Activated CD4-positive, alpha-beta T cell treated with anti-CD3 and anti-CD28 coated beads for 36 hours (primary cell): ENCODE data around the gene CISH. TPM values are rescaled to one million over a fixed set of nuclear protein-coding genes. Genes with fewer than 3 reads are reported as not detected.

Experiments used
- ATAC-seq: fragments of 200-7000 bp; cut with Tn5 transposase; one replicate; pipeline ENCODE4 v1.10.0; 2021; ENCODE audit warnings: mild to moderate bottlenecking, moderate library complexity
- CTCF ChIA-PET: fragments of 350-600 bp; sonication (Branson Sonifier 250); formaldehyde crosslinking; loops from one replicate; lab custom pipeline; 2021; ENCODE audit warnings: antibody characterized with exemption; lab: Charles Lee
- POLR2A ChIA-PET: fragments of 350-600 bp; sonication (Branson Sonifier 250); formaldehyde crosslinking; loops from one replicate; lab custom pipeline; 2021; ENCODE audit warnings: antibody characterized with exemption, inconsistent platforms; lab: Charles Lee
- DNase-seq: peaks from one replicate; pipeline ENCODE4 v3.0.0-alpha.2; 2020
- H3K27ac Mint-ChIP-seq: one replicate; pipeline ENCODE4 v1.8.0; 2021; ENCODE audit warnings: mixed read lengths
- H3K27me3 Mint-ChIP-seq: one replicate; pipeline ENCODE4 v1.8.0; 2021; ENCODE audit warnings: mixed read lengths
- H3K36me3 Mint-ChIP-seq: one replicate; pipeline ENCODE4 v1.8.0; 2021; ENCODE audit warnings: low read depth, mixed read lengths
- H3K4me1 Mint-ChIP-seq: one replicate; pipeline ENCODE4 v1.8.0; 2021; ENCODE audit warnings: mixed read lengths
- H3K4me3 Mint-ChIP-seq: one replicate; pipeline ENCODE4 v1.8.0; 2021; ENCODE audit warnings: mild to moderate bottlenecking, moderate library complexity, mixed read lengths
- H3K9me3 Mint-ChIP-seq: one replicate; pipeline ENCODE4 v1.8.0; 2021; ENCODE audit warnings: low read depth, mixed read lengths
- intact Hi-C, 2 experiments: fragments of 100-400 bp; cut with DNase I in 1 of 2; cut with micrococcal nuclease in 1 of 2; formaldehyde crosslinking; loops; one replicate each; pipeline versions ENCODE4 v1.14.2 to v1.15.1; 2022 to 2024; cut with DNase I, micrococcal nuclease
- total RNA-seq, 2 experiments: library from RNA; stranded (reverse); gene quantifications; one replicate each; pipeline ENCODE4 v1.2.3, GENCODE V29; 2021

Gene CISH
- total RNA-seq, 2 experiments from 2014 or later: 265 to 269 TPM

DNA sequence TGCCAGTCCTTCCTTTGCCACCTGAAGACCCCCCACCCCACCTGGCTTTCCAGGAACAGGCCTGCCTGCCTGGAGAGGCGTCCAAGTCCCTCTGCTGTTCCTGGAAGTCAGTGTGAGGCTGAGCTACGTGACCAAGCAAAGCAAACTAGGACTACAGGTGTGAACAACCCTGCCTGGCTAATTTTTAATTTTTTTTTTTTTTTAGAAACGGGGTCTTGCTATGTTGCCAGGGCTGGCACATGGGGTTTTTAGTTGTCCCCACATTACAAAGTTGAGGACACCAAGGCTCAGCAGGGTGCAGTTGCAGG is 24.9 kb downstream of the CISH start:
- DNase-seq (no peak), ATAC-seq (no peak)
- ChIA-PET CTCF (interaction anchor here (0.6 to 10.4 kb wide), 4 partner anchors 15 to 33 kb away, joined by 3 to 339 read pairs (median 95); partner anchors contain the start of genes C3orf18, CISH, HEMK1 and MAPKAPK3), POLR2A (interaction anchor here (0.9 to 9.2 kb wide), 6 partner anchors 13 to 29 kb away, joined by 4 to 585 read pairs (median 116); partner anchors contain the start of genes C3orf18, CISH and HEMK1)
- Mint-ChIP-seq H3K4me1 (peaks cover 88% of the 10 kb centered on the region), H3K27ac (peak overlapping the region; percentile 100), H3K36me3 (peaks cover 61% of the 10 kb centered on the region), H3K9me3 (no peaks in the 10 kb centered on the region), H3K4me3 (no peak overlapping the region), H3K27me3 (no peaks in the 10 kb centered on the region)
- intact Hi-C loops: no loop called here

DNA sequence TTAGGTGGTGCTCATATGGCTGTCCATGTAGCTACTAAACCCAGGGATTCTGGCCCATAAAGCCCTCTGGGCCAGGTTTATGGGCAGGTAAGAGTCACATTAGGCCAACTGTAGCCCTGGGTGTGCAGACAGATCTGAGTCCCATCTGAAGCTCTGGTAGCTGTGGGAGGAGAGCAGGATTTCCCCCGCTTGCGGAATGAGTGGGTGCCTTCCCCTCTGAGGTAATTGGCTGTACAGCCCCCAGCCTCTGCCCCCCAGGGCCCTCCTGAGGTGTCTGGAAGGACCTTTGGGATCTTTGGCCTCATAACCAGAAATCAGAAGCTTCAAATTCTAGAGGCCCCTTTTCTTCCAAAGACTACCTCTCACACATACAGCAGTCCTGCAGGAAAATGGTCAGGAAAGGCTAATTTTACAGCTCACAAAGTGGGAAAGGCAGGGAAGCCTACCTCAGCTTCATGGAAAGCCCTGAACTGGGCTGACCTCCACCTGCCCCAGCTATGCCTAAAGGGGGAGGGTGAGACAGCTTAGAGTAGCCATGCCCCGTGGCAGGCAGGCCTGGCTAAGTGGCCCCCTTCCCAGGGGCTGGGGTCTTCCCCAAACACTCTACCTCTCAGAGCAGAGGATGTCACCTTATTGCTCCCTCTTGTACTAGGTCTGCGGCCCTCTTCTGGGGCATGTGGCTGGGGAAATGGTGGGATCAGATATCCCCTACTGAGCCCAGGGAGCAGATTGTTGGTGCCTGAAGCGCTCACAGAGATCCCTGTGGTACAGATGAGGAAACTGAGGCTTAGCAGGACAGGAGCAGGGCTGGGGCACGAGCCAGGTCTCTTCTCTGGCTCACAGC is 25.4 kb downstream of the CISH start:
- no peaks in the 10 kb centered on the region for H3K27me3 Mint-ChIP-seq
- peak; percentile 7 for ATAC-seq
- peaks cover 66% of the 10 kb centered on the region for H3K36me3 Mint-ChIP-seq
- POLR2A ChIA-PET: interaction anchor here (0.6 to 9.2 kb wide), 7 partner anchors 12 to 235 kb away, joined by 3 to 585 read pairs (median 5); partner anchors contain the start of genes C3orf18, CISH and HEMK1
- peak overlapping the region; percentile 100 for H3K27ac Mint-ChIP-seq
- intact Hi-C loops: no loop called here
- CTCF ChIA-PET: interaction anchor here (1.2 to 10.4 kb wide), 5 partner anchors 15 to 67 kb away, joined by 3 to 339 read pairs (median 5); partner anchors contain the start of genes C3orf18, CISH, HEMK1 and MAPKAPK3
- H3K4me1 Mint-ChIP-seq: peaks cover 82% of the 10 kb centered on the region
- peak; percentile 81 for DNase-seq
- no peaks in the 10 kb centered on the region for H3K9me3 Mint-ChIP-seq
- H3K4me3 Mint-ChIP-seq: peak overlapping the region; percentile 10

DNA sequence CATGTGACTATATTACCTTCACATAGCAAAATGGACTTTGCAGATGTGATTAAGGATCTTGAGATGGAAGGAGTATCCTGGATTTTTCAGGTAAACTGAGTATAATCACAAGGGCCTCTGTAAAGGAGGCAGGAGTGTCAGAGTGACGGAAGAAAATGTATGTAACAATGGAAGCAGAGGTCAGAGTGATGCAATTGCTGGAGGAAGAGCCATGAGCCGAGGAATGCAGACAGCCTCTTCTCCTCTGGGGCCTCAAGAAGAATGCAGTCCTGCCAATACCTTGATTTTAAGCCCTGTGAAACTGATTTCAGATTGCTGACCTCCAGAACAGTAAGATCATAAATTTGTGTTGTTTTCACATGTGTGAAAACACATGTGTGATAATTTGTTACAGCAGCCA is 27.2 kb downstream of the CISH start:
- Mint-ChIP-seq H3K36me3 (peaks cover 78% of the 10 kb centered on the region), H3K4me3 (no peak overlapping the region)

DNA sequence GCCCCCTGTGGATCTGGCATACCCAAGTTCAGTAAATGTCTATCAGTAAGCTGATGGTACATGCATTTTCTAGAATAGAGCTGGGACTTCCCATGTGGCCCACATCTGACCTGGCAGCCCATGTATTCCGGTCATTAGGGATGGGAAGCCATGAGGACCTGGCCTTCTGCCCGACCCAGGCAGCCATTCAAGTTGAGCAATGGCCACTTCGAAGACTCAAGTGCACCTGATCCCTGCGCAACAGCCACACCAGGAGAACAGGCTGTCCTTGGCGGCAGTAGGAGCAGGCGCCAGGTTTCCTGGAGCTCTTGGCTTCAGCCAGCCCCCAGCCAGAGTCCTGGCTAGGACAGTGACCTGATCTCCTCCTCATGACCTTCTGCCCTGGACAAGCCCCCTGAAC is 27.7 kb downstream of the CISH start:
- ATAC-seq: no peak
- Mint-ChIP-seq H3K9me3 (no peaks in the 10 kb centered on the region), H3K4me1 (peaks cover 65% of the 10 kb centered on the region), H3K27me3 (no peaks in the 10 kb centered on the region), H3K27ac (peak overlapping the region; percentile 100), H3K4me3 (no peak overlapping the region), H3K36me3 (peaks cover 80% of the 10 kb centered on the region)
- intact Hi-C loops: no loop called here
- DNase-seq: no peak
- POLR2A ChIA-PET: interaction anchor here (0.9 to 1.5 kb wide), 2 partner anchors 17 kb away, joined by 3 to 7 read pairs; partner anchors contain the start of gene C3orf18
- CTCF ChIA-PET: interaction anchor here (0.6 to 19.8 kb wide), 2 partner anchors 25 to 720 kb away, joined by 4 to 647 read pairs; partner anchors contain the start of genes CISH and MAPKAPK3

More for the DNA sequence above, 27.2 kb downstream of the CISH start:
- DNase-seq (no peak), ATAC-seq (no peak)
- H3K27me3 Mint-ChIP-seq: no peaks in the 10 kb centered on the region
- H3K4me1 Mint-ChIP-seq: peaks cover 68% of the 10 kb centered on the region
- no peaks in the 10 kb centered on the region for H3K9me3 Mint-ChIP-seq
- ChIA-PET CTCF (interaction anchor here (19.8 kb wide), 1 partner anchor 25 kb away, joined by 647 read pairs; the partner anchor contains the start of genes CISH and MAPKAPK3), POLR2A (interaction anchor here (1.5 kb wide), 1 partner anchor 17 kb away, joined by 7 read pairs; no protein-coding TSS in a partner anchor)
- intact Hi-C loops: no loop called here
- peak overlapping the region; percentile 100 for H3K27ac Mint-ChIP-seq

DNA sequence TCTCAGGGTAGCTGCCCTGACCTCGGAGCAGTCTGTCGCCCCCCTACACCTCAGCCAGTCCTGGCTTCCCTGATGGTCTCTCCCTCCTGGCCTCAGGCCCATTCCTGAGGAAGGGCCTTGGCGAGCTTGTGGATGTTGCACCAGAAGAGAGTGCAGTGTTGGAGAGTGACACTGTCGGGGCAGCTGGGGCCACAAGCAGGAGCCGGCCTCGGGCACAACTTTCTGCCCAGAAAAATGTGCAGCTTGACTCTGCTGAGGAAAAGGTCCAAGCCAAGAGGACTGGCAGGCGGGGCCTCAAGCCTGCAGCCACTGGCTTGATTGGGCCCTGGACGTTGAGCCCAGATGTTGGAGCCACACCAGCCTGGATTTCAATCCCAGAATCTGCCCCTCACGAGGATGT is 29.5 kb downstream of the CISH start:
- H3K4me3 Mint-ChIP-seq: no peak overlapping the region
- ChIA-PET POLR2A (interaction anchor here (1.3 to 1.4 kb wide), 2 partner anchors 15 to 28 kb away, joined by 3 to 4 read pairs; partner anchors contain the start of gene C3orf18), CTCF (interaction anchor here (0.5 to 19.8 kb wide), 4 partner anchors 10 to 858 kb away, joined by 3 to 647 read pairs (median 6); partner anchors contain the start of genes CISH, CYB561D2, GMPPB and MAPKAPK3)
- no peaks in the 10 kb centered on the region for H3K9me3 Mint-ChIP-seq
- H3K27ac Mint-ChIP-seq: peak overlapping the region; percentile 58
- DNase-seq (no peak), ATAC-seq (no peak)
- H3K27me3 Mint-ChIP-seq: no peaks in the 10 kb centered on the region
- H3K36me3 Mint-ChIP-seq: peaks cover 81% of the 10 kb centered on the region
- intact Hi-C loops: no loop called here
- H3K4me1 Mint-ChIP-seq: peaks cover 47% of the 10 kb centered on the region

DNA sequence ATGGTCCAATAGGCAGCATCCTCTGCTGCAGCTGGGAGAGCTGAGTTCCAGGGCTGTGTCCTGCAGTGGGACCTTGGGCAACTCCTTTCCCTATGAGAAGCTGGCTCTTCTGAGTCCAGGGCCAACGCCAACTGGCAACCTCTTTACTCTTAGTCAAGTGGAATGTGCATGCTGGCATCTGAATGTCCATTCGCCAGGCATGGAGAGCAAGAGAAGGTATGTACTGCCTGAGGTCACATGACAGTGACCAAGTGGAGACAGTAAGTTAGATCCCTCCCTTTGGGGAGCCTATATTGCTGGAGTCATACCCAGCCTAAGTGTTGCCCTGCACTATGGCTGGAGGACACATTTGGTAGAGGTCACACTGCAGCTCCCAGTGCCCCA is 30.1 kb downstream of the CISH start:
- ChIA-PET CTCF (interaction anchor here (1.1 to 19.8 kb wide), 3 partner anchors 9 to 28 kb away, joined by 6 to 647 read pairs (median 9); partner anchors contain the start of genes CISH and MAPKAPK3), POLR2A (interaction anchor here (0.5 to 1.4 kb wide), 4 partner anchors 14 to 276 kb away, joined by 3 to 4 read pairs (median 3); partner anchors contain the start of gene C3orf18)
- DNase-seq: no peak
- intact Hi-C loops: no loop called here
- H3K4me1 Mint-ChIP-seq: peaks cover 41% of the 10 kb centered on the region
- H3K27ac Mint-ChIP-seq: peak overlapping the region; percentile 27
- H3K9me3 Mint-ChIP-seq: no peaks in the 10 kb centered on the region
- H3K36me3 Mint-ChIP-seq: peaks cover 84% of the 10 kb centered on the region
- no peak for ATAC-seq
- no peak overlapping the region for H3K4me3 Mint-ChIP-seq
- H3K27me3 Mint-ChIP-seq: no peaks in the 10 kb centered on the region

DNA sequence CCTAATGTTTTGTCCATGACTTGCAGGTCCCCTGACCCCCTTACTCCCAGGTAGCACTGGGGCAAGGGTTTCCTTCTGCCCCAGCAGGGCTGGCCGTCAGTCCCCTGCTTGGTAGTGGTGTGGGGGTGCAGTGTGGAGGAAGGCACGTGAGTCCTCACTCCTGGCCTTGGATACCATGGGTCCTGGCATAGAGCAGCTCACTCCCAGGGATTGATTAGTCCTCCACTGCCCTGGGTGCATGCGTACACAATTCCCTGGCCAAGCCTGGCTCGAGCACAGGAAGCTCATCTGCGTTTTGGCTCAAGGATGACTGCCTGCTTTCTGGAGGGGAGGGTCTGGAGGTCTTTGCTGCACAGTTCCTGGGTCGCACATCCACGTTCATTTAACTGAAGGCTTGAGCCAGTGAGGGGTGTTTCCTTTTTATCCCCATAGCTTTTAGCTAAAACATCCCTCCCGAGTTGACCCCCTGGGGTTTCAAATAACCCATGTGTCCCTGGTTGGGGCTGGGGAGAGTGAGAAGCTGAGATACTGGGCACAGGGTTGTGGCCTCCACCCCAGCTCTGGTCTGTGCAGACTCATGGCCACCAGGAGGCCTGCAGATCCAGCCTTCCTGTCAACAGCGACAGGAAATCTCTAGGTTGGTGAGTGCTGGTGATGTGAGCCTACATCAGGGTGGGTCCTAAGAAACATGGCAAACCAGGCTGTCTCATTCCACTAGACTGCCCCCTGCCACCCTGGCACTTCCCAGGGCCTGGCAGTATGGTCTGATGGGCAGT is 30.7 kb downstream of the CISH start:
- Mint-ChIP-seq H3K9me3 (no peaks in the 10 kb centered on the region), H3K27me3 (no peaks in the 10 kb centered on the region), H3K4me1 (peaks cover 40% of the 10 kb centered on the region), H3K4me3 (no peak overlapping the region), H3K36me3 (peaks cover 88% of the 10 kb centered on the region), H3K27ac (peak overlapping the region; percentile 27)
- ATAC-seq: no peak
- ChIA-PET CTCF (interaction anchor here (0.6 to 19.8 kb wide), 4 partner anchors 8 to 46 kb away, joined by 3 to 647 read pairs (median 8); partner anchors contain the start of genes CISH and MAPKAPK3), POLR2A (interaction anchor here (0.5 to 1.4 kb wide), 3 partner anchors 13 to 276 kb away, joined by 3 to 4 read pairs (median 3); partner anchors contain the start of gene C3orf18)
- DNase-seq: no peak
- intact Hi-C loops: no loop called here

DNA sequence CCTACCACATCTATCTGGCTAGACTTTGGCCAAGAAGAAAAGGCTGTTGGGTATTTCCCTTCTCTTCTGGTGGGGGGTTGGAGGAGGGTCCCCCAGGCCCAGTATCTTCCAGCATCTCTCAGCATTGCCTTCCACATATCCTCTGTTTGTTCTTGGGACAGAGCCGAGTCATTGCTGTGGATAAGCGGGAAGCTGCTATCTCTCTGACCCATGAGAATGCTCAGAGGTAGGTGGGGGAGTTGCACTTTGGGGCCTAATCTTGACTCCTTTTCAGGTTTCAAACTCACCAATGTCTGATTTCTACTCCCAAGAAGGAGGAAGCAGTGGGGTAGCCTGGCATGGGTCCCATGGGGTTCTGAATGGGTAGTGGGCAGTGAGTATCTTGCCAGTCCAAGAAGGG is 34.2 kb downstream of the CISH start:
- DNase-seq (no peak), ATAC-seq (no peak)
- H3K27me3 Mint-ChIP-seq: no peaks in the 10 kb centered on the region
- POLR2A ChIA-PET: interaction anchor here (10.4 to 10.9 kb wide), 2 partner anchors 12 to 25 kb away, joined by 213 to 258 read pairs; no protein-coding TSS in a partner anchor
- peaks cover 89% of the 10 kb centered on the region for H3K36me3 Mint-ChIP-seq
- peaks cover 43% of the 10 kb centered on the region for H3K4me1 Mint-ChIP-seq
- intact Hi-C loops: no loop called here
- no peak overlapping the region for H3K4me3 Mint-ChIP-seq
- no peaks in the 10 kb centered on the region for H3K9me3 Mint-ChIP-seq
- peak overlapping the region; percentile 14 for H3K27ac Mint-ChIP-seq
- CTCF ChIA-PET: interaction anchor here (0.6 to 19.8 kb wide), 2 partner anchors 32 to 1095 kb away, joined by 4 to 647 read pairs; partner anchors contain the start of genes CISH and MAPKAPK3

DNA sequence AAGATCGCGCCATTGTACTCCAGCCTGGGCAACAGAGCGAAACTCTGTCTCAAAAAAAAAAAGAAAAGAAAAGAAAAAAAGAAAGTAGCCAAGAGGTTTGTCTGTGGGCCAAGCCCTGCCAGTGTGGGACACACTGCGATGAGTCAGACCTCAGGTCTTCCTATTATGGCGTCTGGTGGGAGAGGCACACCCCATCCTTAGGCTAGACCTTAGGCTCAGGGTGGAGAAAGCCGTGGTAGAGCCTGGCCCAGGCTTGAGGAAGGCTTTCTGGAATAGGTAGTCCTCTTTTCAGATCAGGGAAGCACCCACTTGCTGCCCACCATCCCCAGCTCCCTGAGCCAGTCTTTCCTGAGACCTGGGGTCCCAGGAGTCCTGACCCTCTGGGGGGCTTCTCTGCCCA is 36.2 kb downstream of the CISH start:
- no peaks in the 10 kb centered on the region for H3K27me3 Mint-ChIP-seq
- H3K4me1 Mint-ChIP-seq: peaks cover 61% of the 10 kb centered on the region
- peaks cover 92% of the 10 kb centered on the region for H3K36me3 Mint-ChIP-seq

DNA sequence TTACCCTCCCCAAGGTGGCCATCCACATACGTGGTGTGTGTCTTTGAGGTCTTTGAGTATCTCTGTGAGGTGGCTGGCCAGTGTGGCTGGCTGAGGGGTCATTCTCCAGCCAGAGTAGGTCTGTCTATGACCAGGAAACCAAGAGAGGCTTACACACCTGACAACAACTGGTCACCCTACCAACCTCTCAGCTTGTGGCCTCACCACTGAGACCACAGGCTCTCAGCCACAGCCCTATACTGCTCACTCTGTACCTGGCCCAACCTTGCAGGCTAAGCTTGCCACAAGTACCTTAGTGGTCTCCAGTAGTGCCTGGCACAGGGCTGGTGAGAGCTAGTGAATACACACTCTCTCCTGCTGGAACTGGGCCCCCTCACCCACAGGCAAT is 37.1 kb downstream of the CISH start:
- POLR2A ChIA-PET: interaction anchor here (1.2 to 10.9 kb wide), 3 partner anchors 15 to 43 kb away, joined by 3 to 258 read pairs (median 213); no protein-coding TSS in a partner anchor
- DNase-seq (peak; percentile 48), ATAC-seq (no peak)
- CTCF ChIA-PET: interaction anchor here (11.5 to 19.8 kb wide), 2 partner anchors 14 to 35 kb away, joined by 185 to 647 read pairs; partner anchors contain the start of genes CISH and MAPKAPK3
- peaks cover 62% of the 10 kb centered on the region for H3K4me1 Mint-ChIP-seq
- H3K4me3 Mint-ChIP-seq: peak overlapping the region; percentile 100
- intact Hi-C loops: loop anchor here in 1 of 2 experiments (5.0 kb wide), 1 partner anchor 398 kb away; no protein-coding TSS in a partner anchor
- H3K36me3 Mint-ChIP-seq: peaks cover 94% of the 10 kb centered on the region
- H3K27me3 Mint-ChIP-seq: no peaks in the 10 kb centered on the region
- H3K9me3 Mint-ChIP-seq: no peaks in the 10 kb centered on the region
- H3K27ac Mint-ChIP-seq: peak overlapping the region; percentile 97

More for the DNA sequence above, 36.2 kb downstream of the CISH start:
- DNase-seq (no peak), ATAC-seq (no peak)
- intact Hi-C loops: no loop called here
- POLR2A ChIA-PET: interaction anchor here (1.2 to 10.9 kb wide), 3 partner anchors 14 to 42 kb away, joined by 3 to 258 read pairs (median 213); no protein-coding TSS in a partner anchor
- Mint-ChIP-seq H3K9me3 (no peaks in the 10 kb centered on the region), H3K27ac (peak overlapping the region; percentile 97), H3K4me3 (no peak overlapping the region)
- CTCF ChIA-PET: interaction anchor here (11.5 to 19.8 kb wide), 2 partner anchors 14 to 34 kb away, joined by 185 to 647 read pairs; partner anchors contain the start of genes CISH and MAPKAPK3
